ENCODE data around the gene STAM. TPM values are rescaled to one million over a fixed set of nuclear protein-coding genes. Genes with fewer than 3 reads are reported as not detected.

STAM gene
- polyA plus RNA-seq, 1 donor (not counting 4 experiments of a cell fraction or from before 2014, with no cell fraction given): 34.1 TPM

DNA sequence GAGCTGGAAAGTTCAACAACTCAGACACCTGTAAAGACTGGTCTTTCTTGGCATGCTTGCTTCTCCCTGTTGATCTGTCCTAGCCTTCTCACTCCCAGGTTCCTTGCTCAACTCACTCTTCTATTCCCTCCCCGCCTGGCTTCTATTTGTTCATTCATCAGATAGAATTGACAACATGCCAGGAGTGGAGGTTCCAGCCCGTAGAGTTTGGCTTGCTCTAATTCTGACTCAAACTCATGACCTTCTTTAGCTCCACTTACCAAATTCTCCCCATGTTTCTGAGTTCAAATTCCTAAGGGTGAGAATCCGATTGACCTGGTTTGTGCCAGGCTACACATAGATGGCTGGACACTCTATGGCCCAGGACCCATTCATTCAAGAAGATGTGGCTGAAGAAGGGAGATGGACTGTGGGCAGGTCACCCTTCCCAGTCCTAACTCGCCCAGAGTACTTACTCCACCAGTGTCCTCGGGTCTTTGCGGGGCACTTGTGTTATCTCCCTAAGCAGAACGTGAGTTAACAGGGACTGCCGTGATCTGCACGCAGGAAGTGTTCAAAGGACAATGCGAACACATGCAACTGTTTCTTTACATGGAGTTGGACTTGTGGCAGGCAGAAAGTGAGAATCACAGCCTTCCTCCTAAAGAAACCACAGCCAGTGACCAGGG is 104.1 kb downstream of the STAM start:
- dilution Hi-C loops (cut with MboI; ENCODE audit: extremely low pct_ligation_motif_present, low sequenced_read_pairs): no loop called here
- Histone ChIP-seq H4K20me1 (ENCODE audit: control insufficient read depth, extremely low read depth, insufficient read depth, low read length) (no peaks in the 10 kb centered on the region), H3K27me3 (ENCODE audit: control insufficient read depth, extremely low read depth, insufficient read depth, low read length) (no peaks in the 10 kb centered on the region), H3K4me2 (ENCODE audit: control insufficient read depth, extremely low read depth, insufficient read depth, low read depth, low read length) (no peak overlapping the region), H3K36me3 (ENCODE audit: control insufficient read depth in 2 of 2, extremely low read depth in 1 of 2, insufficient read depth in 2 of 2, low read length in 2 of 2) (no peaks in the 10 kb centered on the region), H3K9ac (ENCODE audit: control insufficient read depth, extremely low read depth, insufficient read depth, low read length) (no peak overlapping the region), H3K79me2 (ENCODE audit: control insufficient read depth, insufficient read depth, low read length) (no peaks in the 10 kb centered on the region), H3K4me3 (ENCODE audit: control insufficient read depth in 2 of 3, extremely low read depth in 1 of 3, insufficient read depth in 2 of 3, low read depth in 1 of 3, low read length in 3 of 3) (no peak overlapping the region), H3K4me1 (ENCODE audit: control insufficient read depth, extremely low read depth, insufficient read depth, low read length) (no peaks in the 10 kb centered on the region), H3K9me1 (ENCODE audit: control insufficient read depth, extremely low read depth, insufficient read depth, low read length) (no peaks in the 10 kb centered on the region), H2AFZ (ENCODE audit: control insufficient read depth, low read length) (no peak overlapping the region), H3K27ac (ENCODE audit: control insufficient read depth, insufficient read depth, low read length) (no peak overlapping the region), H3K9me3 (ENCODE audit: control insufficient read depth, low read depth, low read length) (no peaks in the 10 kb centered on the region)
- FAIRE-seq: no peak
- no peak for DNase-seq (ENCODE audit: low read depth, low spot score)
- no peak for TF ChIP-seq EZH2 (IDR thresholded peaks at IDR 0.05; ENCODE audit: low read length)
- TF ChIP-seq, protein P1, sequence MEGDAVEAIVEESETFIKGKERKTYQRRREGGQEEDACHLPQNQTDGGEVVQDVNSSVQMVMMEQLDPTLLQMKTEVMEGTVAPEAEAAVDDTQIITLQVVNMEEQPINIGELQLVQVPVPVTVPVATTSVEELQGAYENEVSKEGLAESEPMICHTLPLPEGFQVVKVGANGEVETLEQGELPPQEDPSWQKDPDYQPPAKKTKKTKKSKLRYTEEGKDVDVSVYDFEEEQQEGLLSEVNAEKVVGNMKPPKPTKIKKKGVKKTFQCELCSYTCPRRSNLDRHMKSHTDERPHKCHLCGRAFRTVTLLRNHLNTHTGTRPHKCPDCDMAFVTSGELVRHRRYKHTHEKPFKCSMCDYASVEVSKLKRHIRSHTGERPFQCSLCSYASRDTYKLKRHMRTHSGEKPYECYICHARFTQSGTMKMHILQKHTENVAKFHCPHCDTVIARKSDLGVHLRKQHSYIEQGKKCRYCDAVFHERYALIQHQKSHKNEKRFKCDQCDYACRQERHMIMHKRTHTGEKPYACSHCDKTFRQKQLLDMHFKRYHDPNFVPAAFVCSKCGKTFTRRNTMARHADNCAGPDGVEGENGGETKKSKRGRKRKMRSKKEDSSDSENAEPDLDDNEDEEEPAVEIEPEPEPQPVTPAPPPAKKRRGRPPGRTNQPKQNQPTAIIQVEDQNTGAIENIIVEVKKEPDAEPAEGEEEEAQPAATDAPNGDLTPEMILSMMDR (optimal IDR thresholded peaks at IDR 0.05 in 1 of 3, IDR thresholded peaks at IDR 0.05 in 1 of 3, conservative IDR thresholded peaks at IDR 0.05 in 1 of 3; ENCODE audit: extremely low read depth in 1 of 3, insufficient read depth in 2 of 3, low read length in 3 of 3): no peak

GRCh38 chr10:17749890-17750289 is 105.9 kb downstream of the STAM start:
- no peaks in the 10 kb centered on the region for H4K20me1 ChIP-seq (ENCODE audit: control insufficient read depth, extremely low read depth, insufficient read depth, low read length)
- H3K9me3 ChIP-seq (ENCODE audit: control insufficient read depth, low read depth, low read length): no peaks in the 10 kb centered on the region
- H3K4me2 ChIP-seq (ENCODE audit: control insufficient read depth, extremely low read depth, insufficient read depth, low read depth, low read length): no peak overlapping the region
- no peaks in the 10 kb centered on the region for H3K36me3 ChIP-seq (ENCODE audit: control insufficient read depth in 2 of 2, extremely low read depth in 1 of 2, insufficient read depth in 2 of 2, low read length in 2 of 2)
- no peak overlapping the region for H3K9ac ChIP-seq (ENCODE audit: control insufficient read depth, extremely low read depth, insufficient read depth, low read length)
- no peaks in the 10 kb centered on the region for H3K27me3 ChIP-seq (ENCODE audit: control insufficient read depth, extremely low read depth, insufficient read depth, low read length)
- DNase-seq (ENCODE audit: low read depth, low spot score): no peak
- no peak overlapping the region for H3K4me3 ChIP-seq (ENCODE audit: control insufficient read depth in 2 of 3, extremely low read depth in 1 of 3, insufficient read depth in 2 of 3, low read depth in 1 of 3, low read length in 3 of 3)
- FAIRE-seq: no peak
- H3K4me1 ChIP-seq (ENCODE audit: control insufficient read depth, extremely low read depth, insufficient read depth, low read length): no peaks in the 10 kb centered on the region
- H3K79me2 ChIP-seq (ENCODE audit: control insufficient read depth, insufficient read depth, low read length): no peaks in the 10 kb centered on the region
- H3K9me1 ChIP-seq (ENCODE audit: control insufficient read depth, extremely low read depth, insufficient read depth, low read length): no peaks in the 10 kb centered on the region
- TF ChIP-seq, protein P1 (optimal IDR thresholded peaks at IDR 0.05 in 1 of 3, IDR thresholded peaks at IDR 0.05 in 1 of 3, conservative IDR thresholded peaks at IDR 0.05 in 1 of 3; ENCODE audit: extremely low read depth in 1 of 3, insufficient read depth in 2 of 3, low read length in 3 of 3): no peak
- no peak for TF ChIP-seq EZH2 (IDR thresholded peaks at IDR 0.05; ENCODE audit: low read length)
- no peak overlapping the region for H3K27ac ChIP-seq (ENCODE audit: control insufficient read depth, insufficient read depth, low read length)
- dilution Hi-C loops (cut with MboI; ENCODE audit: extremely low pct_ligation_motif_present, low sequenced_read_pairs): no loop called here
- no peak overlapping the region for H2AFZ ChIP-seq (ENCODE audit: control insufficient read depth, low read length)

All from keratinocyte (primary cell).